H54 (cell line): ENCODE measurements around the gene TRRAP.

Experiments used
- DNase-seq: peaks from one replicate; pipeline ENCODE4 v3.0.0; 2011; ENCODE audit warnings: low spot score, mixed read lengths; ENCODE audit not compliant: insufficient read length
- FAIRE-seq: peaks from 3 replicates; lab custom pipeline; 2011; peaks lifted over from hg19 to GRCh38; lab: Jason Lieb, UNC
- POLR2A ChIP-seq: IDR thresholded peaks from 2 replicates; pipeline ENCODE4 v1.6.1; 2011; ENCODE audit warnings: low read depth, mild to moderate bottlenecking, low read length

TRRAP gene

DNA sequence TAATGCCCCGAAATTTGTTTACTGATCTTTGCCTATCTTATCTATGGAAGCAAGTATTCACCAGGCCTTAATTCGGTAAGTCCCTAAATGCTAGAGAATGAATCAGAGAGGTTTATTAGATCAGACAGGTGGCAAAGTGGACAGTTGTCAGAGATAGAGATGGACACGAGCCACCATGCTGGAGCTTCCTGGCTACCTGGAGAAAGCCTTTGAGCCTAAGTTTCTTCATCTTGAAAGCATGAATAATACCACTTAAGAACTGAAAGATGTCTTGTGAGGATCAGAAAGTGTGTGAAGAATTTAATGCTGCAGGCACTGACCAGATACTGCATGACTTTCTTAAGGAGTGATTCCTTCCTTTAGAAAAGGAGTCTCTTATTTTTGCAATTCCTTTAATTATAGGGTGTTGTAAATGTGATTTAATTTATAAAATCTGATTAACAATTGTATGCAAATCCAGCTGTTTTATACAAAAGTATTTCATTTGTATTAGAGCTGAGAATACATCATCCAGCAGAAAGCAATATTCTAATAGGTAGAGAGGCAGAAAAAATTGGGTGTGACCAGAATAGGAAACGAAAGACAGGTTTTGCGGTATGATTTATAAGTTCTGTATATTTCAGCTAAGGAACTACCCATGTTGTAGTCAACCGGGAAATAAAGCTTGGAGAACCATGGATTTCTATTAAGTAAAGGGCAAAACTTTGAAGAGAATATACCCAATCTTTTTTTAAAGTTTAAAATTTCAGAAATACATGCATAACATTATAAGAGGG, 182.9 kb downstream of the TRRAP start:
- no peak for DNase-seq
- no peak for TF ChIP-seq POLR2A
- FAIRE-seq = no peak
